ENCODE results near the gene NCF4.

Gene NCF4

GRCh38 chr22:36871669-36872081 is 10.9 kb downstream of the NCF4 start:
- no peak for TF ChIP-seq CTCF (IDR thresholded peaks at IDR 0.05; ENCODE audit: control insufficient read depth, extremely low read depth, insufficient read depth)
- no peak overlapping the region for H3K4me3 ChIP-seq (ENCODE audit: low read depth, low read length)
- no peak for DNase-seq (ENCODE audit: low read depth)

GRCh38 chr22:36872084-36872483 is 11.3 kb downstream of the NCF4 start:
- no peak overlapping the region for H3K4me3 ChIP-seq (ENCODE audit: low read depth, low read length)
- no peak for DNase-seq (ENCODE audit: low read depth)
- TF ChIP-seq CTCF (IDR thresholded peaks at IDR 0.05; ENCODE audit: control insufficient read depth, extremely low read depth, insufficient read depth), result no peak

- no peak overlapping the region for H3K4me3 ChIP-seq (ENCODE audit: low read depth, low read length)
- no peak for DNase-seq (ENCODE audit: low read depth)
- TF ChIP-seq CTCF (IDR thresholded peaks at IDR 0.05; ENCODE audit: control insufficient read depth, extremely low read depth, insufficient read depth), result no peak
These were observed 12.2 kb downstream of the NCF4 start for GRCh38 chr22:36872866-36873498.

GRCh38 chr22:36873614-36874308 is 13.0 kb downstream of the NCF4 start:
- no peak for DNase-seq (ENCODE audit: low read depth)
- no peak overlapping the region for H3K4me3 ChIP-seq (ENCODE audit: low read depth, low read length)
- peak; percentile 55 for TF ChIP-seq CTCF (IDR thresholded peaks at IDR 0.05; ENCODE audit: control insufficient read depth, extremely low read depth, insufficient read depth)

- H3K4me3 ChIP-seq (ENCODE audit: low read depth, low read length), result no peak overlapping the region
- no peak for DNase-seq (ENCODE audit: low read depth)
- TF ChIP-seq CTCF (IDR thresholded peaks at IDR 0.05; ENCODE audit: control insufficient read depth, extremely low read depth, insufficient read depth), result no peak
These were observed 13.5 kb downstream of the NCF4 start for GRCh38 chr22:36874309-36874696.

- TF ChIP-seq CTCF (IDR thresholded peaks at IDR 0.05; ENCODE audit: control insufficient read depth, extremely low read depth, insufficient read depth), result no peak
- no peak overlapping the region for H3K4me3 ChIP-seq (ENCODE audit: low read depth, low read length)
- DNase-seq (ENCODE audit: low read depth), result no peak
These were observed 13.9 kb downstream of the NCF4 start for GRCh38 chr22:36874736-36875135.

GRCh38 chr22:36875741-36876140 is 14.9 kb downstream of the NCF4 start:
- no peak overlapping the region for H3K4me3 ChIP-seq (ENCODE audit: low read depth, low read length)
- no peak for TF ChIP-seq CTCF (IDR thresholded peaks at IDR 0.05; ENCODE audit: control insufficient read depth, extremely low read depth, insufficient read depth)
- DNase-seq (ENCODE audit: low read depth), result no peak

Measured in LNCaP clone FGC (cell line).